ENCODE measurements around the gene CMKLR1.

Gene CMKLR1

DNA sequence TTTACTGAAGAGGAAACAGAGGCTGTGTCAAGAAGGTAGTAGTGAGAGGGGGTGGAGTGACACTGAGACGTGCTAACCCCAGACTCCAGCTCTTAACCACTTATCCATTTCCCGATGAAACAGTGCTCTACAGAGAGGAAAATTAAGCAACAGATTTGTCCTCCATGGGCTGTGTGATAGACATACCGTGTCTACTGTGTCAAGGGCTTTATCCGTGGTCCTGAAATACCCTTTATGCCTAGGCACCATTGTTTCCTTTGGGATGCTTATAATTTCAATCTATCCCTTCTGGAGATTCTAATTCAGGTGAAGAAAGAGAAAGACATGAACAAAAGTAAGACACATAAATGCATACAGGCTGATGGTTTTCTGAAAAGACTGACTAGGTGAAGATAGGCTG lies 71.7 kb downstream of the CMKLR1 start:
- no peak for DNase-seq (ENCODE audit: low read depth in 2 of 2)

DNA sequence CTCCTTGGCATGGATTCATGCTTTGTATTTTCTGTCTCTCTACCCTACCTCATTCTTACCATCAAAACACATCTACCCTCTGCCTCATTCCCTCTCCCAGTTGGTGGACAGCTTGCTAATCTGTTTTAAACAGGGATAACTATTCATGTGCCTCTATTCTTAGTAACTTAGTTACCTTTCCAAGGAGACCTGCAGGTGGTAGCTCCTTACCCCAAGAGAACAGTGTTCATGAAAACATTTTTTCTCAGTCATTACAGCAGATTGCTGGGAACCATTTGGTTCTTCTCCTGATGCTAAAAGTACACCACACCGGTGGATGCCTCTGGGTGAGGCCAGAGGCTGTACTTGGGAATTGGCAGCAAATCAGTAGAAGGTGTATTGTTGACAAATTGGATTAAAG lies 73.0 kb downstream of the CMKLR1 start:
- no peak for DNase-seq (ENCODE audit: low read depth in 2 of 2)

DNA sequence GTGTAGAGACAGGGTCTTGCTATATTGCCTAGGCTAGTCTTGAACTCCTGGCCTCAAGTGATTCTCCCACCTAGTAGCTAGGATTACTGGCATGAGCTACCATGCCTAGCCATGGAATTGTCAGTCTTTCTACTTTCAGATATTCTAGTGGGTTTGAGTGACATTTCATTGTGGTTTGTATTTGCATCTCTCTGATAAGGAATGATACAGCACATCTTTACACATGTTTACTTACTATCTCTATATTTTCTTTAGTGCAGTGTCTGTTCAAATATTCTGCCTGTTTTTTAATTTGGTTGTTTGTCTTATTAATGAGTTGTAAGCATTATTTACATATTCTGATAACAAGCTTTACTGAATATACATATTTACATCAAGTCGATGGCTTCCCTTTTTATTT lies 73.6 kb downstream of the CMKLR1 start:
- DNase-seq (ENCODE audit: low read depth in 2 of 2) = no peak

DNA sequence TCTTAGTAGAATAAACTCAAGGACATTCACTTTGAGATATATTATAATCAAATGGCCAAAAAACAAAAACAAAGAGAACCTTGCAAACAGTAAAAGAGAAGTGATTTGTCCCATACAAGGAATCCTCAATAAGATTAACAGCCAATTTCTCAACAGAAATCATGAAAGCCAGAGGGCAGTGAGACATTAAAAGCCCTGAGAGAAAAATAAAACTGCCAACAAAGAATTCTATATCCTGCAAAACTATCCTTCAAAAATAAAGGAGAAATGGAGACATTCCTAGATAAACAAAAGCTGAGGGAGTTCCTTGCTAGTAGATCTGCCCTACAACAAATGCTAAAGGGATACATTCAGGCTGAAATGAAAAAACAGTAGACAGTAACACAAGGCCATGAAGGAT lies 78.1 kb downstream of the CMKLR1 start:
- no peak for DNase-seq (ENCODE audit: low read depth in 2 of 2)

DNA sequence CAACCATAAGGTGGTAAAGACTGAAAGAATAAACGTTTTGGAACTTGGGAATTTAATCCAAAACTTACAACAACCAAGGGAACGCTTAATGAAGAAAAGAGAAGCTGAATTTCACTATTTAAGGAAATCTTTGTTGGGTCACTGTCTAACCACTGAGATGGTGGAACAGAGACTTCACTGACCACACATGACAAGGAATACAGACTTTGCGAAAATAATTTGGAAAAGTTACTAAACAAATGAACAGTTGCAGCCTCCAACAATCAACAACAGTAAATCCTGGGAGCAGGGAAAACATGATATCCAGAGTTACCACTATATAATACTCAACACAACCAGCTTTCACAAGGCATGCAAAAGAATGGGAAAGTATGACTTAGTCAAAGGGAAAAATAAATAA lies 79.1 kb downstream of the CMKLR1 start:
- DNase-seq (ENCODE audit: low read depth in 2 of 2) = no peak

DNA sequence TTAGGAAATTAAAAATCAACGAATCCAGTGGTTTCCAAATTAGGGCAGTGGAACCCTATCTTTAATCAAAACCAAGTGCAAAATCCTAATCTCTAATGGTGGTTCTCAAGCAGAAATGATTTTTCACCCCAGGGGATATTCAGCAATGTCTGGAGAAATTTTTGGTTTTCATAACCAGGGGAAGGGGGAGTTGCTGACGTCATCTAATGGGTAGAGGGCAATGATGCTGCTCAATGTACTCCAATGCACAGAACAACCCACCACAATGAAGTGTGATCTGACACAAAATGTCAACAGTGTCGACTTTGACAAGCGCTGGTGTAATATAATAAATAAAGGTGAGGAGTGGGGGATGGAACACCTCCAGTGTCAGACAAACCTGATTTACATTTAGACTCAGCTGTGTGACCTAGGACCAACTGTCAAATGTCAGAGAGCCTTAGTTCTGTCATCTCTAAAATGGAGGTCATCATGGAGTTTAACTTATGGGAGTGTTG lies 81.5 kb downstream of the CMKLR1 start:
- no peak for DNase-seq (ENCODE audit: low read depth in 2 of 2)

DNA sequence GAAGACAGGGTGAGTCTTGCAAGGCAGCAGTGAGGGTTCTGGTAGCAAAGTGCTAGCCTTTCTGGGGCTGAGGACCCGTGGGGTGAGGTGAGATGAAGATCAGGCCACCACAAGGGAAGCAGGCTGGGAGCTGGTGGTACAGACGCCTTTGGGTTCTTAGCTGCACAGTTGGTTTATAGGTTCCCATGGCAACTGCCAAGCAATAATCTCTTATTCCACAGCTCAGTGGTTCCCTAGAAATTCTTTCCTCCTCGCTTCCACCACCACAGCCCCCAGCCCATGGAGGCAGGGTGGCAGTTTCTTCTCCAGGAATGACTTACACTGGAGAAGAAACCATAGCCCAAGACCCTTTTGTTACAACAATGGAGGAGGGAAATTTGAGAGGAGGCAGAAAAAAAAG lies 82.1 kb downstream of the CMKLR1 start:
- DNase-seq (ENCODE audit: low read depth in 2 of 2) = no peak

DNA sequence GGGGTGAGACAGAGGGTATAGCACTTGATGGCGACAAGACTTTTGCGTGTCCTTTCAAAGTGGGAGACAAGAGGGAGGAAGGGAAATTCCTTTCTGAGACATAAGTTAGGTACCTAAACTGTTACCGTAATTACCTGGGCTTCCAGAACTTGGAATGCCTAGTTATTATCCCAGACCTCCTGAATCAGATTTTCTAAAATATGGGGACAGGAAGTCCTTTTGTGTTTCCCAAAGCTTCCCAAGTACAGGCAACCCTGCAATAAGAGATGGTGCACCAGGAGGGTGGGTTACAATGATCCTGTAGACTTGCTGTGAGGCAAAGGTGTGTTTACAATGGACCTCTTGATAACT lies 83.9 kb downstream of the CMKLR1 start:
- no peak for DNase-seq (ENCODE audit: low read depth in 2 of 2)

DNA sequence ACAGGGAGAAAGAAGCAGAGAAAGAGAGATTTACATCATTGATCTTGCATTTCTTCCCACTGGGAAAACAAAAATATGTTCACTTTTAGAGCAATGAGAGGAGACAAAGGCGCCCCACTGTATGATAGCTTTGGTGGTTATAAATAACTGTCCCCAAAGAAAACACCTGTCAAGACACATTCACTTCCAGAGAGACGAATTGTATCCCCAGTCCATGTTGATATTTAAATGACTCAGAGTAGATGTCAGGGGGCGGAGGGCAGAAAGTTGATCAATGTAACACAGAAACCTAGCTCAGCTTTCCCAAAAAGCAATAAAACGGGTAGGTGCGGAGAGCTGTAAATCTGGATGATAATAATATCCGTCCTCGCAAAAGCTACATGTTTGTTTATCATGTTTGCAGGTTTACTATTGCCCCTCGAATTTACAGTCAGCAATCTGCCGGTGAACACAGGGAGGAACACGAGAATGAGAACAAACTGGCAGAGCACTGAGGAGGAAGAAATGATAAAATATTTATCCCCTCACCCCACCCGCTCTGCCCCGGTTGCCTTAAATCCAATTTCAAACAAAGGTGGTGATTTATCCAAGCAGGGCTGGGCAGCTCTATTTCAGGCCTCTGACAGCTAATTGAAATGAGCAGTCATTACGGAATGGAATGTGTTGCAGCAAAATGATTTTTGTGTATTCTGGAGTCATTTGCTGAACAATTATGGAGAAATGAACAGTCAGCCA lies 84.4 kb downstream of the CMKLR1 start:
- no peak for DNase-seq (ENCODE audit: low read depth in 2 of 2)

DNA sequence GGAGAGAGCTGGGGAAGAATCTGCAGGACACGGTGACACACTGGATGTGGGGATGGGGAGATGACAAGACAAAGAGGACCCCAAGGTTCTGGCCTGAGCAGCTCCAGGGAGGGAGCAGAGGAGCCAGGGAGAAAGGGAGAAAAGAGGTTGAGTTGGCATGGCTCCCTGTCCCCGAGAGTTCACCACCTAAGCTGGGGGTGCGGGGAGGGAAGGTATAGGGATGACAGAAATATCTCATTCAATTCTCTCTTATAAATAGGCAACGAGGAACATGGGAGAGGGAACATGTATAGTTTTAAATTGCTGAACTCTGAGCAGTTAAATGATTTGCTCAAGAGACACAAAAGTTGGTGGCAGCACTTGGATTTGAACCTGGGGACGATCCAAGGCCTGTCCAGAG lies 85.1 kb downstream of the CMKLR1 start:
- no peak for DNase-seq (ENCODE audit: low read depth in 2 of 2)

DNA sequence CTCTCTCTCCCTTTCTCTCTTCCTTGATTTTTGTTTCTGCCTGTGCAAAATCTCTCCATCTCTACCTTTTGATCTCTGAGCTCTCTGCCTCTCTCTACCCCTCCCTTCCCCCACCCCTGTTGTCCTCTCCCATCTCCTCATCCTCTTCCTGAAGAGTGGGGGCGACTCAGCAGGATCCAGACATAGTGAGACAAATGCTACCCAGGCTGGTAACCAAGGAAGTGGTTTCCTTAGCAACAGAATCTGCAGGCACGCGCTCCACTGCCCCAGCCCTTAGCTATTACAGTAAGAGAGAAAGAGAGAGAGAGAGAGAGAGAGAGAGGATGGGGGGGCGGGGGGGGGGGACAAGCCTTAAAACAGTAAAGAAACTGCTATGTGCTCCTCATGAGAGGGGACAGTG lies 85.6 kb downstream of the CMKLR1 start:
- no peak for DNase-seq (ENCODE audit: low read depth in 2 of 2)

DNA sequence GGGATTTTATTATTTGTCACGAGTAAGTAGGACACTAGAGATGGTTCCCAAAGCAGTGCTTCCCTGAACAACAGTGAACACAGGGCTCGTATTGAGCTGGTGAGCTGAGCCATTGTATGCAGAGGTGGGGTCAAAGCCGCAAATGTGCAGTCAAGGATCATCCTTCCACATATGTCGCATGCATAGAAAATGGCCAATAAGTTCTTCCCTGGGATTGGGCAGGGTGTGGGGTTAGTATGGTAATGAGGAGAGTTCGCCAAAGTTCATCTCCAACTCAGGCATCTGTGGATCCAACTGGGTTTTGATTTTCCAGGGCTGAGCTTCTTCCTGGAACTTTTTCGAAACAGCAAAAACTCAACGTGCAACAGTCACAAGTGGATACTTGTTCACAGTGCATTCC lies 86.6 kb downstream of the CMKLR1 start:
- DNase-seq (ENCODE audit: low read depth in 2 of 2) = no peak

DNA sequence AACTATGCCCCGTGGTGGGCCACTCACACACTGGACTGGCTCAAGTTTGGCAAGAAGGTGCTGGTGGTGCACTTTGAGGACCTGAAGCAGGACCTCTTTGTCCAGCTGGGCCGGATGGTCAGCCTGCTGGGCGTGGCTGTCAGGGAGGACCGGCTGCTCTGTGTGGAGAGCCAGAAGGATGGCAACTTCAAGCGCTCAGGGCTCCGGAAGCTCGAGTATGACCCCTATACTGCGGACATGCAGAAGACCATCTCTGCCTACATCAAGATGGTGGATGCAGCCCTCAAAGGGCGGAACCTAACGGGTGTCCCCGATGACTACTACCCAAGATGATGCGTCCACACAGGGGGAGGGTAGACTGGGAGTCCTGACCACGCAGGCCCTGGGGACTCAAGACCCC lies 91.1 kb downstream of the CMKLR1 start:
- no peak for DNase-seq (ENCODE audit: low read depth in 2 of 2)

DNA sequence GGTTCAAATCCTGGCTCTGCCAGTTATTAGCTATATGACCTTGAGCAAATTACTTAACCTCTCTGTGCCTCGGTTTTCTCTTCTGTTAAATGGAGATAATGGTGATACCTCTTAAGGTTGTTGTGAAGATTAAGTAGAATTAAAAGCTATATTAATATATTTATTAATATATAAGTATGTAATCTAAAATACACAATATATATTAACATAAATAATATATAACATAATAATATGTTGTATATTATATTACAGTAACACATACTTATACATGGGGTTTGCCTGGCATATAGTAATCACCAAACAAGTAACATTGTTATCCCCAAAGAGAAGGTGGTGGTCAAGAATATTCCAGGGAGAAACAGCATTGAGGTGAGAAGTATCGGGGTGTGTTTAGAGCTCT lies 92.0 kb downstream of the CMKLR1 start:
- no peak for DNase-seq (ENCODE audit: low read depth in 2 of 2)

DNA sequence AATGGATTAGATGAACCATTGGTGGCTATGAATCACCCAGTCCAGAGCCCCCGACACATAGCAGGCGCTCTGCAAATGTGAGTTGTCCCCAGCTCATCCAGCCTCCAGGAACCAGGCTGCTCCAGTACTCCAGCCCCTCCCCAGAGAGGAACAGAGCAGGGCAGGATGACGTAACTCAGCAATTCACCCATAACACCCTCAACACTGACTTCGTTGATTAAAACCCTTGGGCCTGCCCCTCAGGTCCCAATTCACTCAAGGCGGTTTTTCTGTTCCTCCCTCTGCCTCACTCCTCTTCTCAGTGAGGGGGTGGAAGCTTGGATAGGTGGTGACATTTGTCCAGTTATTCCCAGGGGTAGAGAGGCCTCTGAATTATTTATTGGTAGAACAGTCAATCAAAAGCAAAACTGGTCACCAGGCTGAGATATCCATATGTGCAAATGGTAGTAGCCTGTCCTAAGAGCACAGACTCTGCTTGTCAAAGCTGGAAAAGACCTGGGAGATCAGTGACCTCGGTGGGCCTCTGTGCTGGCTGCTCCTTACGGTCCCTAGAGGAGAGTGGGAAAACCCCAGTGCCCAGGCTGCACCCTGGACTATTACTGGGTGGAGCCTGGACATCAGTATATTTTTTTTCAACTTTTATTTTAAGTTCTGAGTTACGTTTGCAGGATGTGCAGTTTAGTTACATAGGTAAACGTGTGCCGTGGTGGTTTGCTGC lies 97.0 kb downstream of the CMKLR1 start:
- DNase-seq (ENCODE audit: low read depth in 2 of 2) = no peak

DNA sequence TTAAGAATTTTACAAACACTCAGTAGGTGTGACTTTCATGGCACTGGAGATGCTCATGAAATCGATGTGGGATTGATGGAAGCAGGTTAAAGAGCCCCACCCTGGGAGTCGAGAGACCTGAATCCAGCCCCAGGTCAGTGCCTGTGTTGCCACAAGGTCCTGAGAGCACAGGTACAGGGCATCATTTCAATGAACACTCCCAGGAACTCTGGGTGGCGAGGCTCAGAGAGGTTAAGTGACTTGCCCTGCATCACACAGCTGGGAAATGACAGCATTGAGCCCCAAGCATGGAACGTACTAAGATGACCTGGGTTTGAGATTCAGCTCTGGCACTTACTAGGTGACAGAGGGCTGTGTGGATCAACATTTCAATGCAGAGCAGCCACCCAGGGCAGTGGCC lies 98.2 kb downstream of the CMKLR1 start:
- no peak for DNase-seq (ENCODE audit: low read depth in 2 of 2)

DNA sequence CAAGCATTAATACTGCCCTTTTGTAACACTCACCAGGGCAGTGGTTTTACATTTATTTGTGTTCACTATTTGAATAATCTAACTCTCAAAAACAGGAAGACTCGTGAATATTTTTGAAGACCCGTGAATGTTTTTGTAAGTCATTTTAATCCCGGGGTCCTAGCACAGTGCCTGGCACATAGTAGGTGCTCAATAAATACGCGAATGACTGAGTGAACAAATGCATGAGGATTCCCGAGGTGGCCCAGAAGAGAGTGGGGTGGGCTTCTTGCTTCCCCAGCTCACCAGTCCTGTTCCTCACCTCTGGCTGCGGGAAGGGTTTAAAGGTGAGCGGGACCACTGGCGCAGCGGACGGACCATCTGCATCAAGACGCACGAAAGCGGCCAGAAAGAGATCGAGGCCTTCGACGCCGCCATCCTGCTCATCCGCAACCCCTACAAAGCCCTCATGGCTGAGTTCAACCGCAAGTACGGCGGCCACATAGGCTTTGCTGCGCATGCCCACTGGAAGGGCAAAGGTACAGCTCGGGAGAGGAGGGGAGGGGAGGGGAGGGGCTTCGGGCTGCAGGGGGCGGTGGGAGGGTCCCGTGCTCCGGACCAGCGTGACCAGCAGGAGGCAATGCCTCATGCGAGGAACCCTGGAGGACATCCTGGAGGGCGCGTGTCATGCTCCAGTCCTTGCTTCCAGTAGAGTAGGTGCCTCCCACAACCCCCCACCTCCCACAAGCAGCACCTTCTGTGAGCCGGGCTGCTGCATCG lies 98.9 kb downstream of the CMKLR1 start:
- DNase-seq (ENCODE audit: low read depth in 2 of 2) = no peak

DNA sequence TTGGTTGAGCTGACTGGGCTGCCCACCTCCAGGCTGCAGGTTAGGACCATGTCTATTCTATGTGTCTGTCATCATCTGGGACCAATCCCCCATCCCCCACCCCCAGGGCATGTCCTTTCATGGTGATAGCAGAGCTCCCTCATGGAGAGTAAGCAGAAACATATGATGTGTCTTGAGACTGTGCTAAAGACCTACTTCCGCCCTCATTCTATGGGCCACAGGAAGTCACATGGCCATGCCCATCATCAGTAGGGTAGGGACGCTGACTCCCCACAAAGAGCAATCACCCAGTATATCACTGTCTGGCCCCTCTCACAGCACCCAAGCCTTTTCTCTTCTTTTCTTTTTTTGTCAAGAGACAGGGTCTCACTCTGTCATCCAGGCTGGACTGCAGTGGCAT lies 99.7 kb downstream of the CMKLR1 start:
- no peak for DNase-seq (ENCODE audit: low read depth in 2 of 2)

DNA sequence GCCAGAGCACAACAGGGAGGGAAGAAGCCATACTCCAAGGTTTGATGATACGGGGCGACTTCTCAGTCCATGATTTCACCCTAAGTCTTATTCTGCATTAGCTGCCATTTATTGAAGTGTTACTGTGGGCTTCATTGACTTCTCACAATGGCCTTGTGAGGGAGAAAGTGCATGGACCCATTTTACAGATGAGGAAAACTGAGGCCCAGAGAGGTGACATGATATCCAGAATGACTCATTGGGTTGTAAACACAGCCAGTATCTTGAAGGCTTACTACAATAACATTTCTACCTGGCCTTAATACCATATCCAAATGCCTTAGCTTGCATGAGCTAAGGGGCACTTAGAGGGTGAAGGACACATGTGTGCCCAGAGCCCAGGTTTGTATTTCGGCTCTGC lies 100.6 kb downstream of the CMKLR1 start:
- DNase-seq (ENCODE audit: low read depth in 2 of 2) = no peak

Measured in stimulated activated CD4-positive, alpha-beta T cell treated with anti-CD3 and anti-CD28 coated beads, Interleukin-1b, Interleukin-23, amount 100 ng/mL, for 4 hours (primary cell).